T1000 (cell line): Measurements from ENCODE around the gene MARCHF6.
"Not testable (repeated sequence)": the region's sequence is repeated elsewhere in the genome, so short reads cannot be mapped to it uniquely, and the experiment has no call there.

Experiments
- DNase-seq: peaks from one replicate; lab custom pipeline; 2025; ENCODE audit warnings: mixed read lengths; lab: John Stamatoyannopoulos, UW

Gene MARCHF6

DNA sequence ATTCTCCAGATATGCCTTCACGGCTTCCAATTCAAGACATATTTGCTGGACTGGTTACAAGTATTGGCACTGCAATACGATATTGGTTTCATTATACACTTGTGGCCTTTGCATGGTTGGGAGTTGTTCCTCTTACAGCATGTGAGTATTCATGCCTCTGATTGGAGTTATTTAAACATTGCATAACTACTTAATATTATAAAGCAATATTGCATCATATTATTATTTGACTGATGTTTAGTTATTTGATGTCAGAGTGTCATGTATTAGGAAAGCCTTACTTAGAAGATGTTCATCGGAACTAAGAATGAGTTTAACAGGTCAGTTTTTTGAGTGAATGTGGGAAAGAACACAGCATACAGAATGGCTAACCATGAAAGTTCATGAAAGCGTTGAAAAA, 28.3 kb downstream of the MARCHF6 start:
- DNase-seq = no peak

DNA sequence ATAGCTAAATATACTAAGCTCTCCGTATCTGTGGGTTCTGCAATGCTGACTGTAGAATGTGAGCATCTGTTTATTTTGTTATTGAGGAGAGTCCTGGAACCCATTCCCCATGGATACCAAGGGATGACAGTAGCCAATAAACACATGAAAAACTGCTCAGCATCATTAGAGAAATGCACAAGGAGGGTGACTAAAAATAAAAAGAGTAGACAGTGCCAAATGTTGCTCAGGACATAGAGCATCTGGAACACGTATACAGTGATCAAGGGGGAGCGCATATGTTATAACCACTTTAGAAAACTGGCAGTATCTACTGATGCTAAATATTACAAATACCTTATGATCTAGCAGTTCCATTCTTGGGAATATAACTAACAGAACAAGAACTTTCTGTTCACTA, 31.0 kb downstream of the MARCHF6 start:
- no peak for DNase-seq

DNA sequence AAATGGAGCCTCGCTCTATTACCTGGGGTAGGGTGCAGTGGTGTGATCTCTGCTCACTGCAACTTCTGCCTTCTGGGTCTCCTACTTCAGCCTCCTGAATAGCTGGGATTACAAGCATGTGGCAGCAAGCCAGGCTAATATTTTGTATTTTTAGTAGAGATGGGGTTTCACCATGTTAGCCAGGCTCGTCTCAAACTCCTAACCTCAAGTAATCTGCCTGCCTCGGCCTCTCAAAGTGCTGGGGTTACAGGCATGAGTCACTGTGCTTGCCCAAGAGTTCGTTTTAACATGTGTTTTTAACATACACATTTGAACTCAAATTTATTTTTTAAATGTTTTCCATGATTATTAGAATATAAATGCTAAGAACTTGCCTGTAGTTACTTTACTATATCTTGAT, 34.2 kb downstream of the MARCHF6 start:
- no peak for DNase-seq

- DNase-seq = no peak
These were observed 37.6 kb downstream of the MARCHF6 start for GRCh38 chr5:10391130-10391529.

- not testable (repeated sequence) for DNase-seq
These were observed 39.3 kb downstream of the MARCHF6 start for GRCh38 chr5:10392567-10393328.

DNA sequence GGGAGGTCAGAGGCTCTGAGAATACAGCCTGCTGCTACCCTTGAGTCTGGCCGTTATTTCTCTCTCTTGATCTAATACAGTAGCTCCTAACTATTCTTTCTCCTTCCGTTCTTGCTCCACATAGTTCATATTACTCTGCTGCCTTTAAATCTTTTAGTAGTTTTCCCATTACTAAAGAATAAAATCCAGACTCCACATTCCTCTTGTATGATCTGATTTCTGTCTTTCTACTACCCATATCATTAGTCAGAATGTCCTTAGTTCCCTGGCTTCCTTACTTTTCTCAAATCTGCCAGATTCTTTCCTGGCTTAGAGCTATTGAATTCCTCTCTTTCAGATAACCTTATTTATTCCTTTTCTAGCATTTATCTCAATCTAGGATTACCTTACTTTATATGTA, 40.0 kb downstream of the MARCHF6 start:
- no peak for DNase-seq

DNA sequence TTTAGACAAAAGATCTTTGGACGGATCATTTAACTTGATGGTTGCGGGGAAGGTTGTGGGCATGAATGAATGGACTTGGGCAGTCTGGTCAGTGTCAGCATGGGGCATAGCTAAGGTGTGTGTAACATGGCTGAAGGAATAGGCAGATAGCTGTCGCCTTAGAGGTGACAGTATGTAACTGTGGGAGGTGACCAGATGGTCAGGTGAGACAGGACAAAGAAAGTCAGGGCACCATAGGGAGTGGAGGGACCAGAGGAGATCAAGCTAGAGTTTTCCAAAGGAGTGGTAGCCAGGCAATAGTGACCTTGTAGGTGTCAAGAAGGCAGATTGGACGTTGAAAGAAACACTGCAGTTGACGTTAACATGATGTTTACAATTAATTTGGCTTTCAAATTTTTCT, 43.1 kb downstream of the MARCHF6 start:
- no peak for DNase-seq

GRCh38 chr5:10399839-10400238, 46.3 kb downstream of the MARCHF6 start:
- no peak for DNase-seq

- no peak for DNase-seq
These were observed 46.9 kb downstream of the MARCHF6 start for GRCh38 chr5:10400411-10400810.

GRCh38 chr5:10400831-10401230, 47.3 kb downstream of the MARCHF6 start:
- no peak for DNase-seq

DNA sequence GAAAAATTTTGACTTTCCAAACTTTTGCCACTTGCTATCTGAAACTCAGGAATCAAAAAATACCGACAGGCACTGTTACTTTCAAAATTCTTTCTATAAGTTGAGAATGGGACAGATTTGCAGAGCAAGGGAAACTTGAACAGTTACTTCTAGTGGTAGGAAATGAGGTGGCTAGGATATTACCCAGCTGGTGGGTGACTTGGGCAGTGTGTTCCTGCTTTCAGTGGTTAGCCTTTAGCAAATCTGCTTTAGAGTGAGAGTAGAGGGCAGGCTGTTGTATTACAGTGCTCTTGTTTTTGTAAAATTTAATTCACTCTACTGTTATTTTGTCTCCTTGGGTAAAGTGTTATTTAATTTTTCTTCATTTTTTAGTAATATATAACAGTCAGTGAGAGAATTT, 48.0 kb downstream of the MARCHF6 start:
- DNase-seq = no peak
